Neural cell (in vitro differentiated cells): ENCODE data around the gene PTPN13. TPM values are rescaled to one million over a fixed set of nuclear protein-coding genes. Genes with fewer than 3 reads are reported as not detected.

ENCODE experiments used
- H2AFZ ChIP-seq: fragments of 200-600, 300-800 bp; sonication (generic), shearing (Covaris generic); 2 replicates; pipeline ENCODE4 v1.6.0; 2014; ENCODE audit warnings: low read depth, mild to moderate bottlenecking, antibody characterized with exemption, low read length, moderate library complexity
- H3F3A ChIP-seq: fragments of 200-600 bp; shearing (Covaris generic); 2 replicates; pipeline ENCODE4 v1.6.1; 2016; ENCODE audit warnings: mild to moderate bottlenecking, moderate library complexity, mixed read lengths, antibody characterized with exemption, low read length; ENCODE audit not compliant: insufficient read depth, poor library complexity, severe bottlenecking
- H3K27ac ChIP-seq: fragments of 200-600, 300-800 bp; sonication (generic), shearing (Covaris generic); 2 replicates; pipeline ENCODE4 v1.5.1; 2014; ENCODE audit warnings: mild to moderate bottlenecking, low read length, moderate library complexity
- H3K27me3 ChIP-seq: fragments of 300-800, 200-600 bp; sonication (generic), shearing (Covaris generic); 2 replicates; pipeline ENCODE4 v1.6.0; 2014; ENCODE audit warnings: mild to moderate bottlenecking, low read depth, low read length, moderate library complexity; ENCODE audit not compliant: insufficient read depth
- H3K36me3 ChIP-seq: fragments of 300-800, 200-600 bp; sonication (generic), shearing (Covaris generic); 2 replicates; pipeline ENCODE4 v1.5.1; 2014; ENCODE audit warnings: mild to moderate bottlenecking, antibody characterized with exemption, low read length, moderate library complexity; ENCODE audit not compliant: insufficient read depth
- H3K4me2 ChIP-seq: fragments of 300-800, 200-600 bp; sonication (generic), shearing (Covaris generic); 2 replicates; pipeline ENCODE4 v1.6.0; 2014; ENCODE audit warnings: mild to moderate bottlenecking, low read length
- H3K4me3 ChIP-seq: fragments of 300-800, 200-600 bp; sonication (generic), shearing (Covaris generic); 2 replicates; pipeline ENCODE4 v1.5.1; 2014; ENCODE audit warnings: mild to moderate bottlenecking, low read length, moderate library complexity
- H3K79me2 ChIP-seq: fragments of 200-600 bp; shearing (Covaris generic); replicated peaks from 2 replicates; pipeline ENCODE4 v1.6.0; 2014; ENCODE audit warnings: mild to moderate bottlenecking, low read length, moderate library complexity; ENCODE audit not compliant: insufficient read depth
- H3K9ac ChIP-seq: fragments of 300-800, 200-600 bp; sonication (generic), shearing (Covaris generic); 2 replicates; pipeline ENCODE4 v1.6.1; 2016; ENCODE audit warnings: mild to moderate bottlenecking, low read length, mixed read lengths
- H3K9me2 ChIP-seq: fragments of 200-600 bp; shearing (Covaris generic); 2 replicates; pipeline ENCODE4 v1.6.1; 2016; ENCODE audit warnings: mild to moderate bottlenecking, low read length, mixed read lengths; ENCODE audit not compliant: insufficient read depth
- H3K9me3 ChIP-seq: fragments of 200-600, 300-800 bp; sonication (generic), shearing (Covaris generic); 2 replicates; pipeline ENCODE4 v1.6.1; 2016; ENCODE audit warnings: mild to moderate bottlenecking, mixed run types, low read length, moderate library complexity, mixed read lengths
- H4K20me1 ChIP-seq: fragments of 200-600 bp; shearing (Covaris generic); 2 replicates; pipeline ENCODE4 v1.6.1; 2016; ENCODE audit warnings: mild to moderate bottlenecking, mixed run types; ENCODE audit not compliant: insufficient read depth
- EP300 ChIP-seq: fragments of 450-650 bp; conservative IDR thresholded peaks from 2 replicates; pipeline ENCODE4 v1.6.1; 2014; ENCODE audit warnings: antibody characterized with exemption, mild to moderate bottlenecking, moderate library complexity; ENCODE audit not compliant: poor library complexity, severe bottlenecking
- EZH2 ChIP-seq: fragments of 200-600, 300-800 bp; shearing (Covaris generic), sonication (generic); IDR thresholded peaks from 2 replicates; pipeline ENCODE4 v1.6.1; 2014; ENCODE audit warnings: antibody characterized with exemption, low read length, borderline replicate concordance, mild to moderate bottlenecking; ENCODE audit not compliant: insufficient read depth, poor library complexity, severe bottlenecking
- MXI1 ChIP-seq: fragments of 450-650 bp; conservative IDR thresholded peaks from 2 replicates; pipeline ENCODE4 v1.6.1; 2014; ENCODE audit warnings: antibody characterized with exemption, mild to moderate bottlenecking; ENCODE audit not compliant: poor library complexity, severe bottlenecking
- POLR2AphosphoS5 ChIP-seq: IDR thresholded peaks from 2 replicates; pipeline ENCODE4 v1.6.1; 2012
- RAD21 ChIP-seq: fragments of 450-650 bp; conservative IDR thresholded peaks from 2 replicates; pipeline ENCODE4 v1.6.1; 2014; ENCODE audit warnings: antibody characterized with exemption, mild to moderate bottlenecking, moderate library complexity
- SMC3 ChIP-seq: fragments of 450-650 bp; conservative IDR thresholded peaks from 2 replicates; pipeline ENCODE4 v1.6.1; 2014; ENCODE audit warnings: antibody characterized with exemption, mild to moderate bottlenecking, moderate library complexity; ENCODE audit not compliant: poor library complexity
- TAF1 ChIP-seq: IDR thresholded peaks from 2 replicates; pipeline ENCODE4 v1.6.1; 2012; ENCODE audit warnings: low read depth
- polyA plus RNA-seq: library from polyadenylated mRNA; depleted of rRNA; stranded (reverse); fragments of >200 nt; gene quantifications from 2 replicates; pipeline ENCODE4 v1.2.3, GENCODE V29; 2014
- TF ChIP-seq, protein P1 (sequence below): IDR thresholded peaks from 2 replicates; pipeline ENCODE4 v1.6.1; 2012; ENCODE audit warnings: borderline replicate concordance
- TF ChIP-seq, protein P2 (sequence below): fragments of 450-650 bp; IDR thresholded peaks from 2 replicates; pipeline ENCODE4 v1.5.1; 2014; ENCODE audit warnings: antibody characterized with exemption, mild to moderate bottlenecking, moderate library complexity; ENCODE audit not compliant: poor library complexity, severe bottlenecking

Gene PTPN13
- polyA plus RNA-seq, 1 donor from 2014 or later = 4.7 TPM

GRCh38 chr4:86614865-86615264, 20.8 kb downstream of the PTPN13 start:
- no peaks in the 10 kb centered on the region for H3K9me2 ChIP-seq
- no peaks in the 10 kb centered on the region for H3K27me3 ChIP-seq
- no peak overlapping the region for H3K4me3 ChIP-seq
- peaks cover 6% of the 10 kb centered on the region for H3K79me2 ChIP-seq
- H3K9ac ChIP-seq = no peak overlapping the region
- H4K20me1 ChIP-seq = no peaks in the 10 kb centered on the region
- H3K9me3 ChIP-seq = no peaks in the 10 kb centered on the region
- no peaks in the 10 kb centered on the region for H3F3A ChIP-seq
- no peak overlapping the region for H3K27ac ChIP-seq
- no peaks in the 10 kb centered on the region for H3K36me3 ChIP-seq
- TF ChIP-seq, protein P1, sequence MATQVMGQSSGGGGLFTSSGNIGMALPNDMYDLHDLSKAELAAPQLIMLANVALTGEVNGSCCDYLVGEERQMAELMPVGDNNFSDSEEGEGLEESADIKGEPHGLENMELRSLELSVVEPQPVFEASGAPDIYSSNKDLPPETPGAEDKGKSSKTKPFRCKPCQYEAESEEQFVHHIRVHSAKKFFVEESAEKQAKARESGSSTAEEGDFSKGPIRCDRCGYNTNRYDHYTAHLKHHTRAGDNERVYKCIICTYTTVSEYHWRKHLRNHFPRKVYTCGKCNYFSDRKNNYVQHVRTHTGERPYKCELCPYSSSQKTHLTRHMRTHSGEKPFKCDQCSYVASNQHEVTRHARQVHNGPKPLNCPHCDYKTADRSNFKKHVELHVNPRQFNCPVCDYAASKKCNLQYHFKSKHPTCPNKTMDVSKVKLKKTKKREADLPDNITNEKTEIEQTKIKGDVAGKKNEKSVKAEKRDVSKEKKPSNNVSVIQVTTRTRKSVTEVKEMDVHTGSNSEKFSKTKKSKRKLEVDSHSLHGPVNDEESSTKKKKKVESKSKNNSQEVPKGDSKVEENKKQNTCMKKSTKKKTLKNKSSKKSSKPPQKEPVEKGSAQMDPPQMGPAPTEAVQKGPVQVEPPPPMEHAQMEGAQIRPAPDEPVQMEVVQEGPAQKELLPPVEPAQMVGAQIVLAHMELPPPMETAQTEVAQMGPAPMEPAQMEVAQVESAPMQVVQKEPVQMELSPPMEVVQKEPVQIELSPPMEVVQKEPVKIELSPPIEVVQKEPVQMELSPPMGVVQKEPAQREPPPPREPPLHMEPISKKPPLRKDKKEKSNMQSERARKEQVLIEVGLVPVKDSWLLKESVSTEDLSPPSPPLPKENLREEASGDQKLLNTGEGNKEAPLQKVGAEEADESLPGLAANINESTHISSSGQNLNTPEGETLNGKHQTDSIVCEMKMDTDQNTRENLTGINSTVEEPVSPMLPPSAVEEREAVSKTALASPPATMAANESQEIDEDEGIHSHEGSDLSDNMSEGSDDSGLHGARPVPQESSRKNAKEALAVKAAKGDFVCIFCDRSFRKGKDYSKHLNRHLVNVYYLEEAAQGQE = no peak
- TF ChIP-seq SMC3 (no peak), EP300 (no peak), POLR2AphosphoS5 (no peak), MXI1 (no peak), EZH2 (no peak), TAF1 (no peak), RAD21 (no peak)
- TF ChIP-seq, protein P2, sequence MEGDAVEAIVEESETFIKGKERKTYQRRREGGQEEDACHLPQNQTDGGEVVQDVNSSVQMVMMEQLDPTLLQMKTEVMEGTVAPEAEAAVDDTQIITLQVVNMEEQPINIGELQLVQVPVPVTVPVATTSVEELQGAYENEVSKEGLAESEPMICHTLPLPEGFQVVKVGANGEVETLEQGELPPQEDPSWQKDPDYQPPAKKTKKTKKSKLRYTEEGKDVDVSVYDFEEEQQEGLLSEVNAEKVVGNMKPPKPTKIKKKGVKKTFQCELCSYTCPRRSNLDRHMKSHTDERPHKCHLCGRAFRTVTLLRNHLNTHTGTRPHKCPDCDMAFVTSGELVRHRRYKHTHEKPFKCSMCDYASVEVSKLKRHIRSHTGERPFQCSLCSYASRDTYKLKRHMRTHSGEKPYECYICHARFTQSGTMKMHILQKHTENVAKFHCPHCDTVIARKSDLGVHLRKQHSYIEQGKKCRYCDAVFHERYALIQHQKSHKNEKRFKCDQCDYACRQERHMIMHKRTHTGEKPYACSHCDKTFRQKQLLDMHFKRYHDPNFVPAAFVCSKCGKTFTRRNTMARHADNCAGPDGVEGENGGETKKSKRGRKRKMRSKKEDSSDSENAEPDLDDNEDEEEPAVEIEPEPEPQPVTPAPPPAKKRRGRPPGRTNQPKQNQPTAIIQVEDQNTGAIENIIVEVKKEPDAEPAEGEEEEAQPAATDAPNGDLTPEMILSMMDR = no peak
- no peak overlapping the region for H2AFZ ChIP-seq
- H3K4me2 ChIP-seq = no peak overlapping the region

DNA sequence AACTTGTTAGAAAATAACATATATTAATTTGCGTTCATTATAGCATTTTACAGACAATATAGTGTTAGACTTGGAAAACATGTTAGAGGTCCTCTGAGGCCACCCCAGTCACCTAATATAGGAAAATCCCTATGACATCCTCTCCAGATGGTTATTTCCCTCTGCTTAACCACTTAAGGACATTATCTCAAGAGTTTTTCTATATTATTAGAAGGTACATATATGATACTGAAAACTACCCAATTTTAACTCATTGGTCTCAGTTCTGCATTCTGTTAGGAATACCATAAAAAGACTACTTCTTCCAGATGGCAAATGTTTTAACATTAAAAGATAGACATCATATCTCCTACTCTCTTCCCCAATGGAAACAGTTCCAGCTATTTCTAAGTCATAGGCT, 21.4 kb downstream of the PTPN13 start:
- H4K20me1 ChIP-seq = no peaks in the 10 kb centered on the region
- H3K9ac ChIP-seq = no peak overlapping the region
- no peaks in the 10 kb centered on the region for H3F3A ChIP-seq
- H3K79me2 ChIP-seq = peaks cover 6% of the 10 kb centered on the region
- H3K9me3 ChIP-seq = no peaks in the 10 kb centered on the region
- no peaks in the 10 kb centered on the region for H3K36me3 ChIP-seq
- no peak overlapping the region for H3K27ac ChIP-seq
- H3K9me2 ChIP-seq = no peaks in the 10 kb centered on the region
- H2AFZ ChIP-seq = no peak overlapping the region
- H3K4me2 ChIP-seq = no peak overlapping the region
- TF ChIP-seq POLR2AphosphoS5 (no peak), TAF1 (no peak), MXI1 (no peak), EP300 (no peak), RAD21 (no peak), EZH2 (no peak), SMC3 (no peak)
- TF ChIP-seq, protein P1 = no peak
- TF ChIP-seq, protein P2 = no peak
- no peak overlapping the region for H3K4me3 ChIP-seq
- H3K27me3 ChIP-seq = no peaks in the 10 kb centered on the region
